ENCODE measurements around the gene PROKR1.
A peak's percentile ranks its signal among the peaks of the same experiment; 100 is the strongest.
"Not testable (repeated sequence)": the region's sequence is repeated elsewhere in the genome, so short reads cannot be mapped to it uniquely, and the experiment has no call there.

Gene PROKR1

GRCh38 chr2:68659081-68659480 is 15.7 kb downstream of the PROKR1 start:
- DNase-seq: peak; percentile 50

- no peak for DNase-seq
Observed at GRCh38 chr2:68660658-68661057, 17.3 kb downstream of the PROKR1 start.

- DNase-seq: no peak
Observed at GRCh38 chr2:68662466-68662865, 19.1 kb downstream of the PROKR1 start.

- DNase-seq: no peak
Observed at GRCh38 chr2:68663371-68664156, 20.2 kb downstream of the PROKR1 start.

GRCh38 chr2:68667371-68667770 is 24.0 kb downstream of the PROKR1 start:
- DNase-seq: no peak

- no peak for DNase-seq
Observed at GRCh38 chr2:68669651-68670050, 26.3 kb downstream of the PROKR1 start.

GRCh38 chr2:68671961-68672360 is 28.6 kb downstream of the PROKR1 start:
- no peak for DNase-seq

- DNase-seq: no peak
Observed at GRCh38 chr2:68673631-68674030, 30.3 kb downstream of the PROKR1 start.

GRCh38 chr2:68675470-68675869 is 32.1 kb downstream of the PROKR1 start:
- DNase-seq: no peak

GRCh38 chr2:68677837-68678236 is 34.5 kb downstream of the PROKR1 start:
- not testable (repeated sequence) for DNase-seq

GRCh38 chr2:68679166-68679916 is 36.0 kb downstream of the PROKR1 start:
- not testable (repeated sequence) for DNase-seq

GRCh38 chr2:68679917-68680267 is 36.5 kb downstream of the PROKR1 start:
- DNase-seq: not testable (repeated sequence)

GRCh38 chr2:68684197-68684596 is 40.8 kb downstream of the PROKR1 start:
- DNase-seq: no peak

GRCh38 chr2:68686178-68686577 is 42.8 kb downstream of the PROKR1 start:
- no peak for DNase-seq

GRCh38 chr2:68687018-68687417 is 43.6 kb downstream of the PROKR1 start:
- DNase-seq: no peak

GRCh38 chr2:68689553-68690537 is 46.5 kb downstream of the PROKR1 start:
- DNase-seq: no peak

GRCh38 chr2:68690851-68691250 is 47.5 kb downstream of the PROKR1 start:
- no peak for DNase-seq

- no peak for DNase-seq
Observed at GRCh38 chr2:68692511-68692910, 49.1 kb downstream of the PROKR1 start.

GRCh38 chr2:68693951-68694350 is 50.6 kb downstream of the PROKR1 start:
- no peak for DNase-seq

GRCh38 chr2:68695971-68696370 is 52.6 kb downstream of the PROKR1 start:
- DNase-seq: no peak

- DNase-seq: no peak
Observed at GRCh38 chr2:68696554-68696953, 53.2 kb downstream of the PROKR1 start.

- no peak for DNase-seq
Observed at GRCh38 chr2:68698567-68699377, 55.4 kb downstream of the PROKR1 start.
